GM12875 (cell line): ENCODE measurements around the gene PARL.

ENCODE experiments used
- H3K4me3 ChIP-seq: one replicate; pipeline ENCODE4 v1.5.1; 2011; ENCODE audit warnings: low read depth, low read length, control low read depth
- CTCF ChIP-seq: IDR thresholded peaks from 2 replicates; pipeline ENCODE4 v1.5.1; 2011; ENCODE audit warnings: low read depth, mild to moderate bottlenecking, control low read depth, inconsistent platforms, low read length, moderate library complexity, borderline replicate concordance; ENCODE audit not compliant: insufficient read depth

The PARL gene

GRCh38 chr3:183818706-183819624 lies 65.7 kb downstream of the PARL start:
- no peak for TF ChIP-seq CTCF
- H3K4me3 ChIP-seq, result no peak overlapping the region

- no peak for TF ChIP-seq CTCF
- no peak overlapping the region for H3K4me3 ChIP-seq
Measured at GRCh38 chr3:183818041-183818620, 66.5 kb downstream of the PARL start.

- no peak for TF ChIP-seq CTCF
Measured at GRCh38 chr3:183817639-183818038, 67.0 kb downstream of the PARL start.

GRCh38 chr3:183816681-183817510 lies 67.8 kb downstream of the PARL start:
- TF ChIP-seq CTCF, result no peak
- no peak overlapping the region for H3K4me3 ChIP-seq

More at GRCh38 chr3:183817639-183818038, 67.0 kb downstream of the PARL start:
- H3K4me3 ChIP-seq, result no peak overlapping the region

GRCh38 chr3:183815951-183816475 lies 68.7 kb downstream of the PARL start:
- H3K4me3 ChIP-seq, result no peak overlapping the region
- no peak for TF ChIP-seq CTCF

GRCh38 chr3:183815563-183815940 lies 69.1 kb downstream of the PARL start:
- H3K4me3 ChIP-seq, result no peak overlapping the region
- TF ChIP-seq CTCF, result no peak
